SK-N-MC (cell line): ENCODE data around the gene ZNF710.

ENCODE experiments used
- EZH2 ChIP-seq: fragments of 200-600 bp; sonication (generic); IDR thresholded peaks from one replicate; pipeline ENCODE4 v1.6.1; 2017; ENCODE audit warnings: antibody characterized with exemption
- FOXP2 ChIP-seq: optimal IDR thresholded peaks from 2 replicates; pipeline ENCODE3; 2011; ENCODE audit warnings: mild to moderate bottlenecking, moderate library complexity; ENCODE audit not compliant: insufficient read depth; ENCODE audit errors: extremely low read length, control extremely low read depth
- POLR2AphosphoS5 ChIP-seq: IDR thresholded peaks from 2 replicates; pipeline ENCODE4 v1.6.1; 2012; ENCODE audit warnings: mild to moderate bottlenecking, low read depth, low read length, borderline replicate concordance

DNA sequence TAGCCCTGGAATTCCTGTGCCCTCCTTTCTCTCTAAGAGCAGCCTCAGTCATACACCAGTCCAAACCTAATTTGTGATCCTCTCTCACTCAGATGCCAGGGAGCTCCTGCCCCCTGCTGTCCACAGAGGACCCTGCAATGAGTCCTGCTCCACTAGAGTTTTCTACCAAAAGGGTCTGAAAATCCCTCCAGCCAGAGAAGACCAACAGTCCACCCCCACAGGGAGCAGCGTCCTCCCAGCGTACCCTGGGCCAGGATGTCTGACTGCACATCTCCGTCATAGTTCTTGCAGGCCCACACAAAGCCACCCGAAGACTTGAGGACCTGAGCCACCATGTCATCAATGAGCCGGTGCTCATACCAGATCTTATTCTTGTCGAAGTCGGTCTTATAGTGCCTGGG is 85.7 kb downstream of the ZNF710 start:
- TF ChIP-seq POLR2AphosphoS5: no peak
- no peak for TF ChIP-seq EZH2
- TF ChIP-seq FOXP2: no peak
